GM13977 (cell line): Measurements from ENCODE around the gene CYRIA.

Source experiments
- DNase-seq: peaks from one replicate; pipeline ENCODE4 v3.0.0; 2012; ENCODE audit warnings: low spot score
- CTCF ChIP-seq: IDR thresholded peaks from 2 replicates; pipeline ENCODE4 v1.5.1; 2012; ENCODE audit warnings: mild to moderate bottlenecking, control low read depth; ENCODE audit not compliant: insufficient read depth; ENCODE audit errors: extremely low read depth, missing control alignments
- in situ Hi-C: fragments of 300-500 bp; cut with MboI; formaldehyde crosslinking; loops from one replicate; pipeline ENCODE4 v1.12.0; 2022; ENCODE audit warnings: low sequenced_read_pairs, low pct_unique_long_range_greater_than_20kb, mixed read lengths, inconsistent platforms; ENCODE audit not compliant: unreplicated experiment

The CYRIA gene

GRCh38 chr2:16693854-16694253 is 28.2 kb upstream of the CYRIA start:
- DNase-seq, result no peak
- no peak for TF ChIP-seq CTCF
- in situ Hi-C loops, result no loop called here

- TF ChIP-seq CTCF, result no peak
- DNase-seq, result no peak
- in situ Hi-C loops, result no loop called here
These were observed 25.6 kb upstream of the CYRIA start for GRCh38 chr2:16691261-16691660.

GRCh38 chr2:16687955-16688354 is 22.3 kb upstream of the CYRIA start:
- DNase-seq, result no peak
- TF ChIP-seq CTCF, result no peak
- in situ Hi-C loops, result no loop called here

GRCh38 chr2:16687222-16687621 is 21.6 kb upstream of the CYRIA start:
- no peak for TF ChIP-seq CTCF
- in situ Hi-C loops, result no loop called here
- no peak for DNase-seq

GRCh38 chr2:16686641-16687040 is 21.0 kb upstream of the CYRIA start:
- in situ Hi-C loops, result no loop called here
- no peak for TF ChIP-seq CTCF

GRCh38 chr2:16685340-16685715 is 19.7 kb upstream of the CYRIA start:
- in situ Hi-C loops, result no loop called here
- no peak for DNase-seq
- no peak for TF ChIP-seq CTCF

More at GRCh38 chr2:16686641-16687040, 21.0 kb upstream of the CYRIA start:
- no peak for DNase-seq
